Activated T-helper 2 cell treated with anti-CD3 and anti-CD28 coated beads, Interferon-gamma antibody, Interleukin-2, Interleukin-4, amounts not matched to agents 10 μg/mL and 5 μg/mL and 100 μg/mL, durations not matched to agents 14 hours and 24 hours and 36 hours (primary cell): Measurements from ENCODE around the gene TEX14. TPM values are rescaled to one million over a fixed set of nuclear protein-coding genes. Genes with fewer than 3 reads are reported as not detected.
"Not testable (repeated sequence)": the region's sequence is repeated elsewhere in the genome, so short reads cannot be mapped to it uniquely, and the experiment has no call there.

Source experiments
- DNase-seq: peaks from one replicate; pipeline ENCODE4 v3.0.0; 2021; ENCODE audit warnings: low spot score
- H3K27ac Mint-ChIP-seq: one replicate; pipeline ENCODE4 v1.8.0; 2021; ENCODE audit warnings: mixed read lengths
- H3K27me3 Mint-ChIP-seq: one replicate; pipeline ENCODE4 v1.8.0; 2021; ENCODE audit warnings: low read depth, mixed read lengths
- H3K36me3 Mint-ChIP-seq: one replicate; pipeline ENCODE4 v1.8.0; 2021; ENCODE audit warnings: low read depth, mixed read lengths
- H3K4me1 Mint-ChIP-seq: one replicate; pipeline ENCODE4 v1.8.0; 2021; ENCODE audit warnings: low read depth, mixed read lengths
- H3K4me3 Mint-ChIP-seq: one replicate; pipeline ENCODE4 v1.8.0; 2021; ENCODE audit warnings: low read depth, mild to moderate bottlenecking, moderate library complexity, mixed read lengths
- H3K9me3 Mint-ChIP-seq: one replicate; pipeline ENCODE4 v1.8.0; 2021; ENCODE audit warnings: mixed read lengths
- intact Hi-C: fragments of 100-400 bp; cut with micrococcal nuclease; formaldehyde crosslinking; loops from one replicate; pipeline ENCODE4 v1.15.1; 2023
- total RNA-seq: library from RNA; stranded (reverse); gene quantifications from 2 replicates; pipeline ENCODE4 v1.2.3, GENCODE V29; 2022

Gene TEX14
- total RNA-seq, 1 donor from 2014 or later: 0.09 TPM

- Mint-ChIP-seq H3K27me3 (peaks cover 20% of the 10 kb centered on the region), H3K27ac (no peak overlapping the region), H3K4me3 (no peak overlapping the region), H3K9me3 (no peaks in the 10 kb centered on the region), H3K36me3 (no peaks in the 10 kb centered on the region), H3K4me1 (peaks cover 3% of the 10 kb centered on the region)
- intact Hi-C loops: no loop called here
- DNase-seq: no peak
Measured at GRCh38 chr17:58564243-58564642, 127.6 kb downstream of the TEX14 start.

DNA sequence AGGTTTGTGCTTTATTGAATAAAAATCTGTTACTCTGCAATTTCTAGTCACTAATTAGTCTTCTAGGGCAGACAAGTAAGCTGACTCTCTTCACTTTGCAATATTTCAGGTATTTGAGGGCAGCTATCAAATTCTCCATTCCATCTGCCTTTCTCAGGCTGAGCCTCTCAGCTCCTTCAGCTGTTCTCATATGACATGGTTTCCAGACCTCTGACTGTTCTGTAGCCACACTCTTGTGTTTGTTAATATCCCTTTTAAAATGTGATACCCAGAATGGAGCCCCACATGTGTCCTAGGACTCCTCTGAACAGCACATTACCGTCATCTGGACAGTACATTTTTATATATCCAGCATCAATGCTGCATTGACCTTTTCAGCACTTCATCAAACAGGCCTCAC is 131.3 kb downstream of the TEX14 start:
- Mint-ChIP-seq H3K36me3 (no peaks in the 10 kb centered on the region), H3K27ac (no peak overlapping the region), H3K4me3 (no peak overlapping the region), H3K27me3 (peaks cover 15% of the 10 kb centered on the region), H3K9me3 (no peaks in the 10 kb centered on the region), H3K4me1 (peaks cover 9% of the 10 kb centered on the region)
- intact Hi-C loops: no loop called here
- DNase-seq: no peak

DNA sequence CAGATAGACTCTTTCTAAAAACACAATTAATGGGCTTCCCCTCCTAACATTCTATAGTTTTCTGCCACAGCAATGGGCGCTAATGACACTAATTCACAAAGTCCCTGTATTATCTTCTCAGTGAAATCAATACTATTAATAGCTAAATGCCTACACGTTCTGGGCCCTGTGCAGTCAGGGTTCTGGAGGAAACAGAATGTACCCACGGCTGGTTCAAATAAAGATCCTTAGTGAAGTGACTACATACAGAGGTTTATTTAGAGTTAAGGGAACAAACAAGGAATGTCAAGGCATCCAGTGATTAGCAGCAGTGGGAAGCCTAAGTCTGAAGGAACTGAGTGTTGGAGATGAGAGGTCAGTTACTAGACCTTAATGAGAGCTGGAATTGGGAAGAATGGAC is 133.9 kb downstream of the TEX14 start:
- no peak overlapping the region for H3K4me3 Mint-ChIP-seq
- intact Hi-C loops: no loop called here
- no peaks in the 10 kb centered on the region for H3K9me3 Mint-ChIP-seq
- peaks cover 11% of the 10 kb centered on the region for H3K27me3 Mint-ChIP-seq
- no peak overlapping the region for H3K27ac Mint-ChIP-seq
- H3K4me1 Mint-ChIP-seq: peaks cover 6% of the 10 kb centered on the region
- H3K36me3 Mint-ChIP-seq: no peaks in the 10 kb centered on the region
- DNase-seq: no peak

DNA sequence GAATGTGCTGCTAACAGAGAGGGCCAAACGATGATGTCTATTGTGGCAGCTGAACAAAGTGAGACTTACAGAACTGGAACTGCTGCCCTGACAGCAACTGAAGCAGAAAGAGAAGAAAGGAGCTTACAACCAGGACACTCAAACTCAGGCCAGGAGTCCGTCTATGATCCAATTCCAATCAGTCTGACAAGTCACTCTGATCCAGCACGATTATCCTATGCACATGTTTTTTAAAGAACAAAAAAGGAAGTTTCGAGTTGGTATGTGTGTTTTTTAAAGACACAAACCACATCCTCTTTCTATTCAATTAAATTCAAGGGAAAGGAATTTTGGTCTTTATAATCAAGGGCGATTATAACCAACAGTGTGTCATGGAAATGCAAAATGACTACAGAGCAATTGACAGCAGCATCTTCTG is 135.0 kb downstream of the TEX14 start:
- no peaks in the 10 kb centered on the region for H3K9me3 Mint-ChIP-seq
- intact Hi-C loops: no loop called here
- H3K4me3 Mint-ChIP-seq: no peak overlapping the region
- no peak for DNase-seq
- H3K27ac Mint-ChIP-seq: no peak overlapping the region
- H3K4me1 Mint-ChIP-seq: peaks cover 6% of the 10 kb centered on the region
- H3K36me3 Mint-ChIP-seq: no peaks in the 10 kb centered on the region
- H3K27me3 Mint-ChIP-seq: peaks cover 11% of the 10 kb centered on the region

DNA sequence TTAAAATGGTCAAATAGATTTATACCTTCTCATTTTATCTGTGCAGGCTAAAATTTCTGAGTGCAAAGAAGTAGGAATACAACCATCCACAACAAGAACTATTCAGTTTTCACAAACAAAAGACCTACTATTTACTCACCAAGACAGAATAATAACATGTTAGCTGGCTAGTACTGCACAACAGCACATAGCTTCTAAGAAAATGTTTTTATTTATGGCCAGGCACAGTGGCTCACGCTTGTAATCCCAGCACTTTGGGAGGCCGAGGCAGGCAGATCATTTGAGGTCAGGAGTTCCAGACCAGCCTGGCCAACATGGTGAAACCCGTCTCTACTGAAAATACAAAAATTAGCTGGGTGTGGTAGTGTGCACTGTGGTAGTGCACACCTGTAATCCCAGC is 136.7 kb downstream of the TEX14 start:
- H3K36me3 Mint-ChIP-seq, DNase-seq, H3K9me3 Mint-ChIP-seq, H3K4me1 Mint-ChIP-seq, H3K27ac Mint-ChIP-seq, H3K27me3 Mint-ChIP-seq, intact Hi-C loops, H3K4me3 Mint-ChIP-seq: not testable (repeated sequence)

DNA sequence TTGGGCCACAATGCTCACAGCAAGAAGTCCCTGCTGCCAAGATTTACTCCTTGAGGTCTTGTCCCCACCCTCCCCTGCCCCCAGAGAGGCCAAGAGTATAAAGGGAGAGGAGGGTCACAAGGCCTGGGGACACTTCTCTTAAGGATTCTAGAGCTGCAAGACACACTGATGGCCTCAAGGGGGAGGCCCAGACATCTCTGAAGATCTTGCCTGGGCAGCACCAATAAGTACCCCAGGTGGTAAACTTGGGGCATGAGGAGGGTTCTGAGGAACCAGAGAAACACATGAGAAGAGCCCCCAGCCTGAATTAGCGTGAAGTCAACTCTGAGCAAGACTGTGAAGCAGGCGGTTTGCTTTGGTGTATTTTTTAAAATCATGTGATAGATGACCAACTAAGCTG is 150.6 kb downstream of the TEX14 start:
- H3K4me3 Mint-ChIP-seq: no peak overlapping the region
- no peaks in the 10 kb centered on the region for H3K9me3 Mint-ChIP-seq
- H3K4me1 Mint-ChIP-seq: no peaks in the 10 kb centered on the region
- intact Hi-C loops: no loop called here
- H3K27me3 Mint-ChIP-seq: peaks cover 14% of the 10 kb centered on the region
- DNase-seq: no peak
- H3K27ac Mint-ChIP-seq: no peak overlapping the region
- H3K36me3 Mint-ChIP-seq: no peaks in the 10 kb centered on the region

- Mint-ChIP-seq H3K36me3 (no peaks in the 10 kb centered on the region), H3K4me1 (no peaks in the 10 kb centered on the region), H3K27ac (no peak overlapping the region), H3K4me3 (no peak overlapping the region), H3K9me3 (no peaks in the 10 kb centered on the region), H3K27me3 (peaks cover 21% of the 10 kb centered on the region)
- DNase-seq: no peak
- intact Hi-C loops: no loop called here
Measured at GRCh38 chr17:58539698-58540097, 152.1 kb downstream of the TEX14 start.

DNA sequence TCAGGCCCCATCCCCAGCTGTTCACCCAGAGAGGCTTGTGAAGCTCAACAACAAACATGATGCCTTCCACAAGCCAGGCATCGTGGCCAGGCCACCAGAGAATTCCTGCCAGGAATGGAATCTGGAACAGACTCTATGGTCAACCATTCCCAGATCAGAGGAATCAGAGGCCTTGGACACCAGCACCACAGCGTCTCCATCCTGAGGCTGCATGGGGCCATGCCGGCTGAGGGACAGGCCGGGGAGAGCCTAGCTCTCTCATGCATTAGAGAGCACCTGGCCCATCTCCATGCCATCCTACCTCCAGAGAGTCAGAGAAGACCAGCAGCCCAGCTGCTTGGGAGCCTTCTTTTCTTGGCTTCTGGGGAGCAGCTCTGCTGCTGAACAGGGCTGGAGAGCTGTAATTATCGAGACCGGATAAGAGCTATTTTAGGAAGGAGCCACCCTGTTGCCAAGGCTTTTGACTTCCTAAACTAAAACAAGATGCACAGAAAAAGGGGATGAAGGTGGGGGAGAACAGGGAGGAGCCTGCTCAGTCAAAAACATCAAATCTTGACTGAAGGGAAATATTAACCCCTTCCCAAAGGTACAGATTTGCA is 152.9 kb downstream of the TEX14 start:
- no peaks in the 10 kb centered on the region for H3K4me1 Mint-ChIP-seq
- DNase-seq: no peak
- H3K9me3 Mint-ChIP-seq: no peaks in the 10 kb centered on the region
- H3K36me3 Mint-ChIP-seq: no peaks in the 10 kb centered on the region
- intact Hi-C loops: no loop called here
- no peak overlapping the region for H3K4me3 Mint-ChIP-seq
- H3K27me3 Mint-ChIP-seq: peaks cover 28% of the 10 kb centered on the region
- H3K27ac Mint-ChIP-seq: no peak overlapping the region

DNA sequence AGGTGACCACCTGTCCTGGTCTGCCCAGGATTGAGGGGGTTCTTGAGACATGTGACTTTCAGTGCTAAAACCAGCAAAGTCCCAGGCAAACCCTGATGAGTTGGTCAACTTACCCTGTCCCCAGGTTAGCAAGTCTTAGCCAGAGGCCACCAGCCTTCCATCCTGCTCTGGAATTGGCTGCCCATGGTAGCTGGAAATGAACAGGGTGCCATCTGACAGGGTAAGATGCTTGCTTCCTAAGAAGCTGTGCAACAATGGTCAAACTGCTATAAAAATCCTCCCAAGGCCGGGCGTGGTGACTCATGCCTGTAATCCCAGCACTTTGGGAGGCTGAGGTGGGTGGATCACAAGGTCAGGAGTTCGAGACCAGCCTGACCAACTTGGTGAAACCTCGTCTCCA is 154.6 kb downstream of the TEX14 start:
- no peaks in the 10 kb centered on the region for H3K9me3 Mint-ChIP-seq
- H3K36me3 Mint-ChIP-seq: no peaks in the 10 kb centered on the region
- intact Hi-C loops: no loop called here

GRCh38 chr17:58536542-58536941 is 155.3 kb downstream of the TEX14 start:
- H3K36me3 Mint-ChIP-seq: no peaks in the 10 kb centered on the region
- no peak overlapping the region for H3K4me3 Mint-ChIP-seq
- no peaks in the 10 kb centered on the region for H3K9me3 Mint-ChIP-seq
- no peak for DNase-seq
- H3K27ac Mint-ChIP-seq: no peak overlapping the region
- intact Hi-C loops: no loop called here
- H3K4me1 Mint-ChIP-seq: no peaks in the 10 kb centered on the region
- peaks cover 43% of the 10 kb centered on the region for H3K27me3 Mint-ChIP-seq

More for the DNA sequence above, 154.6 kb downstream of the TEX14 start:
- H3K27ac Mint-ChIP-seq: no peak overlapping the region
- DNase-seq: no peak
- no peaks in the 10 kb centered on the region for H3K4me1 Mint-ChIP-seq
- peaks cover 41% of the 10 kb centered on the region for H3K27me3 Mint-ChIP-seq
- no peak overlapping the region for H3K4me3 Mint-ChIP-seq

DNA sequence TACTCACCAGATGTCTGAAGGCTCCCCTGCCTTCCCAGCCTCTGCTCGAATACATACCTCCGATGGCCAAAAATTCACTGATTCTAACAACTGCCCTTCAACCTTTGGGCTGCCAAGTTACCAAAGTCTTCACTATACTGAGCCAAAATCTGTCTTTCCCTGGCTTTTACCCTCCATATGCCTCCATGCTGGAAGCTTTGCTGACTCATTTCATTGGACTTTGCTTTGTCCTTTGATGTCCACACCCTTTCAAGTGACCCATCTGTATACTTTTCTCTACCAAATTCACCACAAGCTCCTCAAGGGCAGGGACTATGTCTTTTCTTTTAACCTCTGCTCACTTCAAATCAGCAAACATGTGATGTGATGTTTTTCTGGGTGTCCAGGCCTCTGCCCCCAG is 156.4 kb downstream of the TEX14 start:
- Mint-ChIP-seq H3K4me3 (no peak overlapping the region), H3K27ac (no peak overlapping the region), H3K27me3 (peaks cover 48% of the 10 kb centered on the region), H3K4me1 (no peaks in the 10 kb centered on the region), H3K36me3 (no peaks in the 10 kb centered on the region), H3K9me3 (no peaks in the 10 kb centered on the region)
- no peak for DNase-seq
- intact Hi-C loops: no loop called here

DNA sequence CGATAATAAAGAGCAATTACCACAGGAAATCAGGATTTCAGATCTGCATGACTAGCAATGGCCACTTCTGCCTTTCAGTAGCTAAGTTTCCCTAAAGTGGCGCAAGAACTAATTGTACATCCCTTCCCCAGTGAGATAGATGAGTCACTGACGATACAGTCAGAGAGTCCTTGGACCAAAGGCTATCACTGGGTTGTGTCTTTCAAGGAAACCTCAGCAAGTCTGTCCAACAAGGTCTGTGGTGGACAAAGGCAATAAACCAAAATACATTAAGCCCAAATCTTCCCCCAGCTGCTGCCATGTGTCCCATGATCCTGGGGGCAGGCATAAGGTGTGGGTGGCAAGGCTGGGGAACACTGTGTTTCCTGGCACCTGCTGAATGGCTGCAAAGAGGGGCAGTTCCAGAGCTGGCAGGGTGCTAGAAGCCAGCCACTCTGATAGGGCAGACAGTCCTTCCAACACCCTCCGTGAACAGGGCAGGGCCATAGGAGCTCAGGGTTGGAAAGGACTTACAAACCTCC is 156.9 kb downstream of the TEX14 start:
- Mint-ChIP-seq H3K36me3 (no peaks in the 10 kb centered on the region), H3K9me3 (no peaks in the 10 kb centered on the region), H3K27me3 (peaks cover 53% of the 10 kb centered on the region), H3K4me1 (no peaks in the 10 kb centered on the region), H3K27ac (no peak overlapping the region), H3K4me3 (no peak overlapping the region)
- no peak for DNase-seq
- intact Hi-C loops: loop anchor here (5.0 kb wide), 1 partner anchor 97 kb away; no protein-coding TSS in a partner anchor

GRCh38 chr17:58534331-58534730 is 157.5 kb downstream of the TEX14 start:
- no peaks in the 10 kb centered on the region for H3K36me3 Mint-ChIP-seq
- no peaks in the 10 kb centered on the region for H3K9me3 Mint-ChIP-seq
- H3K4me3 Mint-ChIP-seq: no peak overlapping the region
- H3K27ac Mint-ChIP-seq: no peak overlapping the region
- H3K4me1 Mint-ChIP-seq: no peaks in the 10 kb centered on the region
- DNase-seq: no peak
- H3K27me3 Mint-ChIP-seq: peaks cover 57% of the 10 kb centered on the region
- intact Hi-C loops: loop anchor here (5.0 kb wide), 1 partner anchor 98 kb away; no protein-coding TSS in a partner anchor
